Measurements from ENCODE around the gene SESN3.
A peak's percentile ranks its signal among the peaks of the same experiment; 100 is the strongest.
"Not testable (repeated sequence)": the region's sequence is repeated elsewhere in the genome, so short reads cannot be mapped to it uniquely, and the experiment has no call there.

Gene SESN3

DNA sequence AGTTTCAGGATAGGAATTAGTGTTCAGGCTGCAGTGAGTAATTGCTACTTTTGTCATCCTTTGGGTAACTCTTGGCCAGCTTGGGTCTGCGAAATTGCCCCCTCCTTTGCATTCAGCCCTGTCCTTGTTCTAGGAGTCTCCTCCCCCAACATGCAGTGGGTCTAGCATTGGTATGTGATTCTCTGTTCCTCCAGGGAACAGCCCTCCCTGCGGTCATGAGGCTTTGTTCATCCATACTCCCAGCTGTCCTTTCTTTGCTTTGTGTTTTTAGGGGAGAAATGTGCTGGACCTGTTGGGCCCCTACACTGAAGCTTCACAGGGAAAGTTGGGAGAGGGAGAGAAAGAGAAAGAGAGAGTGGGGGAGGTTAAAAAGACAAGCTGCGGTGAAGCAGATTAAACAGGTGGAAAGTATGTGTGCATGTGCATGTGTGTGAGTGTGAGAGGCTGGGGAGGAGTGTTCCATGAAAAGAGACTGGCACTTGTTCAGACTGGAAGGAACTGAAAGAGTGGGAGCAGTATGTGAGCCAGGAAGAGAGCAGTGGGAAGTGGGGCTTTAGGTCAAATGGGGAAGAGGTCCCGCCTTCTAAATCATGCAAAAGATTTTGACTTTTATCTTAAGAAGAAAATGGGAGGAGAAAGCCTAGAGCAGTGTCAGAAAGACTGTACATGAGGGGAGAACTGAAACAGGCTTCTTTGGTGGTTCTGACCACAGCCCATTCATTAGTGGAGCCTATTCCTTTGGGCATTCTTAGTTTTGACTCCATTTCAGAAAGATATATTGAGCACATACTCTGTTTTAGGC lies 17.9 kb upstream of the SESN3 start:
- no peak for DNase-seq

- DNase-seq = no peak
Measured at GRCh38 chr11:95247883-95248282, 16.9 kb upstream of the SESN3 start.

DNA sequence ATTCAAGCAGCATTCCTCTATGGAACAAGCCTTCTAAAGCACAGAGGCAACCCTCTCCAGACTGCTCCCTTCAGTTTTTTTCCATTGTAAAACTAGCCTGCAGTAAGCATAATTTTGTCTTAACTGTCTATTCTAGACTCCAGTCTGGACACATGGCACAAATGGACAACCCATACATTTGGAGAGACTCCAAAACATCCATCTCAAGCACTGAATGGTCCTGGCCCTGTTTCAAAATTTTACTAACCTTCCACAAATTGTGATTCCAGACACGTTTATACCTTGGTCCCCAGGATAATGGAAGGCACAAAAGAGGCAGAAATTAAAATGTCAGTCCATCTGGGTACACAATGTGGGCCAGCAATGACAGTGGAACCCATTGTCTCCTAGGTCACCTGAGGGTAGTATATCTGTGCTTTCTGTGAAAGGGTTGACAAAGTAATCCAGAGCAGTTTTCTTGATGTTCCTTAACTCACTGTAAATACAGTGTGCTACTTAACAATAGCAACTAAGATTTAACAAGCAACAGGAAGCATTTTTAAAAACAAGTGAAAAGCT lies 16.2 kb upstream of the SESN3 start:
- no peak for DNase-seq

DNA sequence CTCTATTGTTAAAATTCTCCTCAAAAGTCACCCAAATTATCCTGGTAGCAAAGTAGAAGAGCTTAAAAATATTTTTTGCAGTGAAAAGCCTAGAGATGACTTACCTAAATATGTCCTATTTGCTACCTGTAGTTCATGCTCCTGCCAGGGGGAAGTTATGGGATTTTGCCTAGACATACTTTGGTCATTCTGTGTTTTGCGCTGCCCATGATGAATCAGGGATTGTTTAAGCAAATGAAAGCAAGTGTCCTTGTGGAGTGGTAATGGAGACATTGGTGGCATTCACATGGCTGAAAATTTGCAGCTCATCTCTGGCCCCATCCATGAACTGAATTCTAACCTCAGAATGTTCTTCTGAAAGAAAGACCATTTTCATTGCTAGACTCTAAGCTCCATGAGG lies 14.6 kb upstream of the SESN3 start:
- DNase-seq = no peak

GRCh38 chr11:95245038-95245437 lies 14.0 kb upstream of the SESN3 start:
- DNase-seq = no peak

- no peak for DNase-seq
Measured at GRCh38 chr11:95243673-95244072, 12.7 kb upstream of the SESN3 start.

GRCh38 chr11:95242845-95243605 lies 12.0 kb upstream of the SESN3 start:
- DNase-seq = no peak

DNA sequence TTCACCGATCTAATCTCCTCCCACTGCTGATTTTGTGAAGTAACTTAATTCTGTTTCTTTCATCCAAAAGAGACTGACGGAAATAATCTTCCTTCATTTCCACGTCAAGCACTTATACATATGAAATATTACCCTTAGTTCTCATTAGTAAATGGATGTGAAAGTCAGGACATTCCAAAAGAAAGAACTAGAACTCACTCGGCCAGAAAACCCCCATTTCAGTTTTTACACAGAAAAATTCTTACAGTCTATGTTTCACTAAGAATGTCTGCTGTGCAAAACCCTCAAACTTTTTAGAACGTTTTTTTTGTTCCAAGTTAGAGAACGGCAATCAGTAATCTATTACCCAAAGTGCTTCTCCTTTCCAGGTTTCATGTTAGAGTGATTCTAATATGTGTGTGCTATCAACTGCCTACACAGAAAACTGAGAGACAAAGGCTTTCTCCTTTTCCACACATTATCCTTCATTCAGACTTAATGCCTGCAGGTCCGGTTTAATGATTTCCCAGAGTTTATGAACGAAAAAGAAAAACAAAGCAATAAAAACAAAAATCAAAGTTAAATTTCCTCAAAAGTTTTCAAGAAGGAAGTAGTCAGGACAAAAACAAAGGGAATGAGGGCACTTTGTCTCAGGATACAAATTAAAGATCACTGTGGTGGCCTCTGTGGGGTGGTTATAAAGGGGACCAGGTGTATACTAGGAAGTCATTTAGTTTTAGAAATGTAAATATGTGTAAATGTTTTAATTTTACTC lies 11.3 kb upstream of the SESN3 start:
- no peak for DNase-seq

DNA sequence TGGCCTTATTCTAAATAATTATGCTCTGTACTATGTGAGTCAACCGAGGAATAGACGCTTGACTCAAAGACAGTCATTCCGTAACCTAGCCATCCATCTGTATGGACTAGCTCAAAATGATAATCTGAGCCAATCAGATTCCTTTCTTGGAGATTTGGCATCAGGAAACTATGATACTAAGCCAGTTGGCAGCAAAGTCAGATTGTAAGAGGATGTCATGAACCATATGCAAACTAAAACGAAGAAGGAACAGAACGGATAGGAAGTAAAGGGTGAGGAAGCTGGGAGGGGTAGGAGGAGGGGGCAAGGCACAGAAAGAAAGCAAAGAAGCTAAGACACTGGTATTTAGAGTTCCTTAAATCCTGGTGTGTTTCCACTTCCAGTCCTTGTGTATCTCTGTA lies 10.7 kb upstream of the SESN3 start:
- DNase-seq = no peak

DNA sequence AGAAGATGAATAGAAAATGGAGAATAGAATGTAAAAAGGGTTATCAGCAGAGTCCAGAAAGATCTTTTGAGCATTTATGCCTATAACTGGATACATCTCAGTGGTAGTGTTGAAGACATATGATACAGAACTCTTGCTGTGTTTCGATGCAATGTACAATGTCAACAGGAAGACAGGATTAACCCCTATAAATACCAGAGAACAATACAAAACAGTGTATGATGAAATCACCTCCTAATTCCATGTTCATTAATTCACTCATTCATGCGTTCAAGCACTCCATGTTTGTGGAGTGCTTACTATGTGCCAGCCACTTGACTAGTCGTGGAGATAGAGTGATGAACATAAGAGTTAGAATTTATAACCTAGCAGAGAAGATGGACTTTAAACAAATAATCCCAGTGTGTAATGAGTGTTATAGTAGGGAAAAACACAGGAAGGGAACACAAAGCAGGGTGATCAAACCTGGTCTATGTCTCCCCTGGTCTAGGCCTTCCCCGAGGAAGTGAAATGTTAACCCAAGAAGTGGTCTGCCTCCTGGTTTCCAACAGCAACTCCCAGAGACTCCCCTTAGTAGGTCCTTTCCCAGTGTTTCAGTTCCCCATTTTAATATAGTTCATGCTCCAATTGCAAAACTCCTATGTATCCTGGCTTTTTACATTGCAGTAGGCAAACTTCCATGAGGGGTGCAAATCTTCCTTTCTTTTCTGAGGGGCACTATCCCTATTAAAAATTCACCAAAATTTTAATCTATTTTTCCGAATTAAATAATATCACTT lies 9.1 kb upstream of the SESN3 start:
- no peak for DNase-seq

GRCh38 chr11:95232666-95233065 lies 1.7 kb upstream of the SESN3 start:
- DNase-seq = no peak

DNA sequence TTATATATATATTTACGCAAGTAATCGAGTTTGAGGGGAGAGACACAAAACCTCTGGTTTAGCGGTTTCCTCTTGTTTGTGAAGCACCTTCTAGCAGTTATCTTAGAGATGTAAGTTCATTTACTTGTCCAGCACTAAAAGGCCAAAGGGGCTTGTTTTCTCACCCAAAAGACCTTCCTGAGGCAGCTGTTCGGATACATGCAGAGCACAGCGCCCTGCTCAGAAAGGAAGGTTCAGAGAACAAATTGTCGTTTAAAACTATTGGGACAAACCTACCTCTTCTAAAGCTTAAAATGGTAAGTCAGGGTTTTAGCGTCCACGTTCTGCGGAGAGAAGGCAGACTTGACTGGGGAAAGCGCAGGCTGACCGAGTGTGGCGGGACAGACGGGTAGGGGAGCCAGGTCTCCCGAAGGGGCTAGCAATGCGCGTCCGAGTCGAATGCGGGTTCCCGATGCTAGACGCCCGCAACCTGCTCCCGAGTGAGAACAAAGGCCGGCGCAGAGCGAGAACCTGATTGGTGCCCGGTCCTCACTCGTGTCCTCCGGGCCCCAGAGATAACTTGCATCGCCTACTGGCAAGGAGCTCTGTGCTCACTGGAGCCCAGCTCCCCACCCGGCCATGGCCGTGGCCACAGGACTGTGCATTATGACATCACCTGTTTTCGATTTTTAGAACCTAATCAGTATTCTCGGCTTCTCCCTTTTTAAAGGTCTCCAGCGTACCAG lies 1.0 kb upstream of the SESN3 start:
- peak; percentile 74 for DNase-seq

DNA sequence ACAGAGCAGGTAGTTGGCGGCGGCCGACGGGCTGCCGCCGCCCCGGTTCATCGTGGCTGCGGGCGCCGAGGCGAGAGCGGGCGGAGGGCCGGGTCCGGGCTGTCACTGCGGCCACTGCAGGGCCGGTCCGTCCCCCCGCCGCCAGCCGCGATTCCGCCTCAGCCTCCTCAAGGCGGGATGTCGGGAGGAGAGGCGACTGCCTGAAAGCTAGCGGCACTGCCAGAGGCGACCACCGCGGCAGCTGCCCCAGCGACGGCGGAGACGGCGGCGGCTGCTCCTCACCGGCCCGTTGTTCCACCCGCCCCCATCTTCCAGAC lies 234 bp downstream of the SESN3 start:
- DNase-seq = no peak

GRCh38 chr11:95229993-95230809 lies 801 bp downstream of the SESN3 start:
- DNase-seq = peak; percentile 21

GRCh38 chr11:95229199-95229992 lies 1.6 kb downstream of the SESN3 start:
- DNase-seq = peak; percentile 31

DNA sequence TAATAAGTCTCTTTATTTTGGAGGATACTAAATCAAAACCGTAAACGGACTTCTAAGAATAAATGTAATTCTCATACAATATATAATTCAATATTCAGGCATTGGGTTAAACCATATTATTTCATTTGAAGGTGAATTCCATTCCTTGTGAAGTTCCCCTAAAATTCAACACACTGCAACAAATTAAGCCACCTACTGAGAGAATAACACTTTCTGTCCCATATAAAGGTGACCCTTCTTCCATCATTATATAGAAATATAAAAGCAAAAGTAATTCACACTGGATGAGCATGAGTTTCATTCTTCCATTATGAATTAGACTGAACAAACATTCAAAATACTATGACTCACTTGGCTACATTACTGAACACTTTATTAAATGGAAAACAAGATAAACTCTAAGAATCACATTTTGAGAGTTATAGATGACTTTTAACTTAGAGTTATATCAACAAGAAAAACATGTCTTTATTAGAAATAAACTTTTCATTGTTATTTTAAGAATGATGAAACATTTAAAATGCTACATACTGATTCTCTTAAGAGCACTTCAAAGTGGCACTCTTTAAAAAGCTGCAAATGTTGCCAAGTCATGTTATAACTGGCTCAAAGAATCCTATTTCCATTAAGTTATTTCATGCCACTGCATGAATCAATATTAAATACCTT lies 2.8 kb downstream of the SESN3 start:
- peak; percentile 35 for DNase-seq

GRCh38 chr11:95227060-95227459 lies 3.9 kb downstream of the SESN3 start:
- DNase-seq = not testable (repeated sequence)

GRCh38 chr11:95222817-95223216 lies 8.2 kb downstream of the SESN3 start:
- DNase-seq = no peak

DNA sequence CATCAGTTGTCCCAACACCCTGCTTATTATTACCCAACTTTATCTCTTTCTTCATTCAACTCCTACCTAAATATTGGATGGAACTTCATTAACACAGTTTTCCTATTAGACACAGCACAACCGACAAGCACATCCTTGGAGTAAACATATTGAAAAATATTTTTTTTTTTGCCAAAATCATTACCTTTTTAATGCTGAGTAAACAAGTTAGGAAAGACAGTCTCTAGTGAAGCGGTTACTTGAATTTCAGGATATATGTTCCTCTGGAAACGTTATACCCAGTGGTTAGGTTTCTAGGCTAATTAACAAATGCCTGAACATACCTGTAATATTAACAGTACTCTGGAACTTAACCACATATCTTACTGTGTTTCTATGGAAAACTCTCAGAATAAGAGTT lies 11.4 kb downstream of the SESN3 start:
- no peak for DNase-seq

DNA sequence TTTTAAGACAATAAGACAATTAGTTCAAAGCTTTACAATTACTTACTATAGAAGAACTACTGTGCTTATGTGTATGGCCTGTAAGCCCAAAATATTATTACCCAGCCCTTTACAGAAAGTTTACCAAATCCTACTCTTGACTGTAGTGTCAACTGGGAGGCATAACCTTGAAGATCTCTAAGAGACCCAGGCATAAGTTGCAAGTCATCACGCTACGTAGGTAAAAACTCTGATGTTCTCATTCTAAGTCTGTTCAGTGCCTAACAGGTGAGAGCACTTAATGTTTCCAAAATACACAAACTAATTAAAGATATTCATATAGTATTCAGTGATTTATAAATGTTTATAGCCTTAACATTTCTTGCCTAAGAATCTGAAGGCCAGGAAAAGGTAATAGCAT lies 12.9 kb downstream of the SESN3 start:
- no peak for DNase-seq
